NCI-H128 (cell line): ENCODE data around the gene INTS6L.
"Not testable (repeated sequence)": the region's sequence is repeated elsewhere in the genome, so short reads cannot be mapped to it uniquely, and the experiment has no call there.

Experiments used
- DNase-seq: peaks from one replicate; lab custom pipeline; 2025; ENCODE audit not compliant: unreplicated experiment; lab: John Stamatoyannopoulos, UW

The INTS6L gene

DNA sequence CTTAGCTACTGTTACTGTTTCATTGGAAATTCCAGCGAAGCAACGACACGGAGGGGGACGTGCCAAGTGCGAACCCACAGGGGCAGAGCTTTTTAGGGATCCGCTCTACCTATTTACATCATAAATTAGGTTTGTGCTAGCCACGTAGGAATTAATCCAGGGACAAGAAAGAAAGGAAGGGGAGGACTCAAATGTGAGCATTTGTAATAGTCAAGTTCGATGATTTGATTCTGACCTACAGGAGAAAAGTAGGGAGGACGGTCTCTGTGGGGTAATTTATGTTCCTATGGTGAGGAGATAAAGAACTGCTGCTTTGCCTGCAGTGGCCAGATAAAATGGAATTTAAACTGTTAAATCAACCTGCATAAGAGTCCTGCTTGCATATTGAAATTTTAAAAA lies 1.7 kb downstream of the INTS6L start:
- DNase-seq = no peak

DNA sequence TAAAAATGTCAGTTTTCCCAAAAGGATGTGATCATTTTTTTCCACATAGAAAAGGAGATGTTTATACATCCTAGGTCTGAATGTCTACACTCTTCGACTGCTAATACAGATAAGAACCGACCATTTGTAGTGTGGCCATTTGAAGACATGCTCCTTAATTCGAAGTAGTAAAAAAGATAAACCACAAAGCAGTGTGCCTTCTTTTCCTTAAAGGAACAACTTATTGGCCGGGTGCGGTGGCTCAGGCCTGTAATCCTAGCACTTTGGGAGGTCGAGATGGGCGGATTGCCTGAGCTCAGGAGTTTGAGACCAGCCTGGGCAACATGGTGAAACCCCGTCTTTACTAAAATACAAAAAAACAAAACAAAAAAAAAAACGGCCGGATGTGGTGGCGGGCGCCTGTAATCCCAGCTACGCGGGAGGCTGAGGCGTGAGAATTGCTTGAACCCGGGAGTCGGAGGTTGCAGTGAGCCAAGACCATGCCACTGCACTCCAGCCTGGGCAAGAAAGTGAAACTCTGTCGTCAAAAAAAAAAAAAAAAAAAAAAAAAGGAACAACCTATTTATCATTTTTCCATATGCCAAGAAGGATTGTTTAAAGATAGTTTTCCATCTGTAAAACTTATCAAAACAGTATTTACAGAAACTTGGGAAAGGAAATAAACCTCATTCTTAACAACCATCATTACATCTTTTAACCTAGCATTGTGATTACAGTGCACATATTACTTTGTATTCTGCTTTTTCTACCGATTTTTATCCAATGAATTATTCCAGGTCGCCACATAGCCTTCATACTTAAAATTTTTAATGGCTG lies 2.6 kb downstream of the INTS6L start:
- DNase-seq = no peak

DNA sequence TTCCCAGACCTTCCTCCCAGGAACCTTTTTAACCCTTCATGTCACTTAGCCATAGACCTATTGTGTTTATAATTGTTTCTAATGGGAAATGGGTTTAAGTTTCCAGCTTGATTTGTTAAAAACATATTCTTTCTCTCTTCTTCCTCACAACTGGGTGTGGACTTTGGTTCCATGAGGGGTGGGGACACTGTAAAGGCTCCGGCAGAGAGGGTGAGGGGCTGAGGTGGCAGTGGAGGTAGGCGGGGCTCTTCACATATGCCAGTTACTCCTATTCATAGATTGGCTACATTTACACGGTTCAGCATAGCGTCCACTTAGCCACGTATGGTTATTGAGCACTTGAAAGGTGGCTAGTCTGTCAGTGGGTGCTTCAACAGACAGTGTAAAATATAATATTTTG lies 7.8 kb downstream of the INTS6L start:
- DNase-seq = no peak

DNA sequence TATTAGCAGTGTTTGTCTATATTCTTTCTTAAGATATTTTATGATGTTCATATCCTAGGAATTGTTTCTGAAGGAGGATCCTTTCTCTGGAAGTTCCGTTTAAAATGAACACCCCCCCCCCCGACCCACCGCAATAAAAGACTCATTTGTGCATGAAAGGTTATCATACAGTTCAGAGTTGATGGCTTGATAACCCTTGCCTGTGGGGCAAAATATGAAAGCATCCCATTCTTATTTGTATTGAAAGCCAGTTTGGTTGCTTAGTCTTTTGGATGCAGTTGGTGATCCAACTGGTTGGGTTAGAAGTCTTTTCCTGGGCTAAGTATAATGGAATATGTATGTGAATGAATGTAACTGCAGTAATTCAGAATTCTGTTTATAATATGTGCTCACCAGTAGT lies 8.3 kb downstream of the INTS6L start:
- no peak for DNase-seq

DNA sequence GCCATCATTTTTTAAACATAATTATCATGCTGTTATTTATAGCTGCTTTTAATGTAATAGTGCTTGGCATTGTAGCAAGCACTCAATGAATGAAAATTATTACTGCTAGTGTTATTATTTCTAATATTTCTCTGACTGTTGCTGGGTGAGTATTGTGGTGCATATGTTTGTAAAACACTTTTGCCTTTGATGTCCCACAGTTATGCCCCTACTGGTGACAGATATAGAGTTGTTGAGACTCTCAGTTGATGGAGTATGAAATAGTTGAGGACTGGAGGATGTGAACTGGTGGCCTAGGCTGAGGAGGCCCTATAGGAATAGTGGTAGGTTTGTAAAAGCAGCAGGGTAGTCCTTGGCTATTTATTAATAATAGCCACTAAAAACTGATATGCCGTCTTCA lies 9.6 kb downstream of the INTS6L start:
- no peak for DNase-seq

DNA sequence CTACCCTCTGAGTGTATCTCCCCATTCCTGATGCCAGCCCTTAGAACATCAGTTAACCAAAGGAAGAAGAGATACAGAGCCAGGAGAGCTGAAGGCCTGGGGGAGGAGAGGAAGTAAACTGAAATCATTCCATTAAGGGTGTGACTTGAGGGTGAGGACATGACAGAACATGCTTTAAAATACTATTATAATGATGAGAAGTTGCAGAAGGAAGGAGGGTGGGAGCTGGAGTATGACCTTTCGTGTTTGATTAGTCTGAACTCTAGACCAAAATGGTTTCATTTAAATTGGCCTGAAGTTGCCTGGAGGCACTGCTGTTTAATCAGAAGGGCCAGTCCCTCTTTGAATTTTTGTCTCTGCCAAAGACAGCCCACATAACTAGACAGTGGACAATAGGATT lies 11.4 kb downstream of the INTS6L start:
- no peak for DNase-seq

DNA sequence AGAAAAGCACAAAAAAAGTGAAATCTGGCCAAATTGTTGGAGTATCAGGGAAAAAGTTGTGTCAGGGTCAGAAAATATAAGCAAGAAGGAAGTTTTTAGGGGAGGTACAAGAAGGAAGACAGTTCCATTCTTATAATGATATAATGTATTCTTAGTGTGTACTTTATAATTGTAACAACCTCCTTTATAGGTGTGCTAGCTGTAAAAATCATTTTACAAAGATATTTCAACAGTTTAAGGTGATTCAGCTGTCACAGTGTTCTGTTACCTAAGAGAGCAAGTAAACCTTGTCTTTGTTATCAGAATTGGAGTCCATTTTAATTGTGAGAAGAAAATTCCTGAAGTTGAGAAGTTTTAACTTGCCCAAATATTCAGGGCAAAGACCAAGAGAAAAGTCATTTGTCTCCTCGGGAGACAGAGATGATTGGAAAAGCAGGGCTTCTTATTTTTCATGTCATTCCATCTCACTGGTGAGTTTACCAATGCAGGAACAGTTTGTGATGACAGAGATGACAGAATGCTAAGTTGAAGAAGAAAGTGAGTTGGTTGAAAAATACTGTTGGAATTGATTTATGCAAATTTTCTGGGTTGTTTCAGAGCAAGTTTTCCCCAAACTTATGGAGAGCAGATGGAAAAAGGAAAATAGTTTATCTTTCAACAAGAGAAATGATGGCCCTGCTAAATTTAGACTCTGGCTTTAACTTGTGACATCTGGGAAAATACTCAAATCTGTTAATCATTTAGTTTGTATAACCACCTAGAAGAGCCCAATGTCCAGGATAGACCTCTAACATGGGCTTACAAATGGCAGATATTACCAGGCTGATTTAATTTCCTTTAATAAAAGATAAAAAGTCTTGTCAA lies 14.8 kb downstream of the INTS6L start:
- no peak for DNase-seq

DNA sequence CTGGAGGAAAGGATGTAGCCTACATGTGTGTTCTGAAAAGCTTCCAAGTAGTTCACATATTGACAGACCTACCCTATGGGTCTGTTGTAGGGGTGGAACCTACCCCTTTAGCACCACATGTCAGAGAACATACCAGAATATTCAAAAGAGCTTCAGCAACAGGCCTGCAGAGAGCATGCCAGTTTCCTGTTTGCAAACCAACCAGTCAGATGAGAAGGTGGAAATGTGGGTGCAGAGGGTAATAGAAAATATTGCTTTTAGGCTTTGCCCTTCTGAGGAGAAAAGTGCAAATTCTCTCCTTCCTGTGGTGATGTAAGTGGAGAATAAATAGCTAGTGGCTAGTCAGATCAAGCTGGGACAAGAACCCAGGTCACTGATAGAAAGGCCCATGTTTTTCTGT lies 16.4 kb downstream of the INTS6L start:
- DNase-seq = no peak

DNA sequence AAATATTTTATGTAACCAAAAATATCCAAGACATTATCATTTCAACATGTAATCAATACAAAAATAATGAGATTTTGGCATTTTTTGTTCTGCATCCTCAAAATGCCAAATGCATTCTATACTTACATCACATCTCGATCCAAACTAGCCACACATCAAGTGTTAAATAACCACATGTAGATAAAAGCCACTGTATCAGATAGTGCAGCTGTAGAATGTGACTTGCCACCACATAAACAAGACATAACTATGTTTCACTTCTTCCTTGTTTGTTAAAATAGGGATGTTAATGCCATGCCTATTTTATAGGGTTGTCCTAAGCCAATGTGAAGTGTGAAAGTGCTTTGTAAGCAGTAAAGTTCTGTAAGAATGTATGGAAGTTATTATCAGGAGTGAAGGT lies 20.9 kb downstream of the INTS6L start:
- DNase-seq = no peak

DNA sequence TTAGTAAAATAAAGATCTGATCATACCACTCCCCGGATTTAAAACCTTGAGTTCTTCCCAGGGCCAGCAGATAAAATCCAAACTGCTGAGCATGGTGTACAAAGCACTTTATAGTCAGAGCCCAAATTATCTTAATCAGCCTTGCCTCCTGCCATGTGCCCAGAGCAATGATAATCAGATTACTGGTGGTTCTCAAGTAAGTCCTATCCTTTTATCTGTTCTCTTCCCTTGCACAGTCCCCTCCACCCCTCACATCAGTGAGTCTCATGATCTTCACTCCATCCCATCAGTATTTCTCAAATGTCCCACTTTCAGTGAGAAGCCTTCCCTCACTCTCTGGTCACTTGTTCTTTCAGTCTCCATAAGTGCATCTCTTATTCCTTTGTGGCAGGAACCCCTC lies 22.7 kb downstream of the INTS6L start:
- no peak for DNase-seq

DNA sequence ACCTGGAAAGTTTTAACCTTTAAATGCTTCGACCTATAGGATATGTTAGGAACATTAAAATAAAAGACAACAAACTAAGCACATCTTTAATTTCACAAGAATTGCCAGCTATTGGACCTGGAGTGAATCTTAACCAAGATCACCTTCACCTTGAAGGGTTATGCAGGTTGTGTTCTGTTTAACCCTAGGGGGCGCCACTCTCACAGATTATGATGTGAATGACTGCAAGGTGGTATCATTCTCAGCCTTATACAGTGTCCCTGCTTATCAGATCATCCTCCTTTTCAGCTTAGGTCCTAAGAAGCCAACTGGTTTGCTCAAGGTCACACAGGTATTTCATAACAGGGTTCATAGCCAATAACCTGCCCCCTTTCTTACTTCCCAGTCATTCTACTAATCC lies 23.5 kb downstream of the INTS6L start:
- no peak for DNase-seq

DNA sequence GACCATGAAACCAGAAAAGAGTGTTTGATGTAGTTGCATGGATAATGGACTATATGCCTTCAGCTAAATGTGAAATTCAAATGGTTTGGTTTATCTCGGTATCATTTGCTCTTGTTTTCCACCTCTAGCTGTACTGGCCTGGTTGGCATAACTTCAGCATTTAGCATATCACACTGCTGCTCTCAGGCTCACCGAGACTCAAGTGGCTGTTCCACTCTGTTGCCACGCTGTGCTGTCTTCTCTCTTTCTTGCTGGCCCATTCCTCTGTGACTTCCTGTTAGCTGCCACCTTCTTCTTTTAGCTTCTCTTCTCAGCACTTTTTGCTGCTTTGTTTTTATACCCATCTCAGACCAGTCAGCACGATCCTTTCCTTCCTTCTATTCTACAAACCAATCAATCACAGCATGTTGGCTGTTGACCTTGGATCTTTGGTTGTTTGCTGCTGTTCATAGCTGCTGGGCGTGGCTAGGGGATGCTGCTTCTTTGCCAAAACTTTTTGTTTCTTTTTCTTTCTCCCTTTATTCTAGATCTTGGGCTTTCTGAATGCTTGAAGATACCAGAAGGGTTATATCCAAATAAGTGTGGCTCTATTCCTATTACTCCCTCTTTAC lies 24.0 kb downstream of the INTS6L start:
- DNase-seq = no peak

DNA sequence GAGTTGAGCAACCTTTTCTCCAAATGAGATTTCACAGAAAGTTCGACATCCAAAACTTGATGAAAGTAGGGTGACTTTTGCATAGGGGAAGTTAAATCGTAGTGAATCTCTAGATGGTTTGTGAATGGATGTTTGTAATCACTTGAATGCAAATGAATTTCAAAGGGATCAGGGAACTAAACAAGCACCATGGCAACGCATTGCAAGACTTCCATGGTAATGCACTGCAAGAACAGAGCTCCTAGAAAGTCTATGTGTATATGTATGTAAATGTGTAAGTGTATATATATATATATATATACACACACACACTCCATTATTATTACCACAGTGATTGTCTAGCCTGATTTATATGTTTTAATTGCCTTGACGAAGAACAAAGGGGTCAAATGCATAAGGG lies 27.3 kb downstream of the INTS6L start:
- DNase-seq = no peak

DNA sequence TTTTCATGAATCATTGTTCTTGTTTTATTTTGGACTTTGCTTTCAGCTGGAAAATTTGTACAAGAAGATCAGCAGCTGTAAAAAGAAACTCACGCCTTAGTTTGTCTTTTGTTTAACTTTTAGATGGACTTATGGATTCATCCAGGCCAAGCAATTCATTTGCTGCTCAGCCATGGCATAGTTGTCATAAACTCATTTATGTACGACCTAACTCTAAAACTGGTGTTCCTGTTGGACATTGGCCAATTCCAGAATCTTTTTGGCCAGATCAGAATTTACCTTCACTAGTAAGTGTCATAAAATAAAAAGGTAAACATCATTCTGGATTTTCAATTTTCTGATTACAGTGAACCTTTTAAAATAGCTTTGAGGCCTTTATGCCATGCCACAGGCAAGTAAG lies 29.1 kb downstream of the INTS6L start:
- DNase-seq = no peak

DNA sequence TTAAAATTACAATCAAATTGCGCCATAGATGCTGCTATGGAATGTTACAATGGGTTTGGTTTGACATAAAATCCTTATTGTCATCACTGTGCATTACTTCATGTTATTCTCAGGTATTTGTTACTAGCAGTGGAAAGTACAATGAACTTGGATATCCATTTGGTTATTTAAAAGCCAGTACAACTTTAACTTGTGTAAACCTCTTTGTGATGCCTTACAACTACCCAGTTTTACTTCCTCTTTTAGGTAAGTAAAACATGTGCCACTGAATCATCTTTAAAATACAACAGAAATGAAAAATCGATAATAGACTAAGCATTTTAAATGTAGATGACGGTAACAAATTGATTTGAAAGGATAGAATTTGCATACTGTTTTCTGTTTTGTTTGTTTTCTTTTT lies 35.6 kb downstream of the INTS6L start:
- DNase-seq = no peak

DNA sequence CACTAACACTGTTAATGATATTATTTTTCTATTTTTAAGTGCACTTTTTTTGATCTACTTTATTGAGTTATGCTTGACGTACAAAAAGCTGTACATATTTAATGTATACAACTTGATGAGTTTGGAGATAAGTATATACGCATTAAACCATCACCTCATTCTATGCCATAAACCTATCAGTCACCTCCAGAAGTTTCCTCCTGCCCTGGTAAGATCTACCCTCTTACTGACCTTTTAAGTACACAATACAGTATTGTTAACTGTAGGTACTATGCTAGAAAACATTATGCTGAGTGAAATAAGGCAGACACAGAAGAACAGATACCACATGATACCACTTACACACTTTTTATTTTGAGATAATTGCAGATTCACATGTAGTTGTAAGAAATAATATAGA lies 36.9 kb downstream of the INTS6L start:
- no peak for DNase-seq

DNA sequence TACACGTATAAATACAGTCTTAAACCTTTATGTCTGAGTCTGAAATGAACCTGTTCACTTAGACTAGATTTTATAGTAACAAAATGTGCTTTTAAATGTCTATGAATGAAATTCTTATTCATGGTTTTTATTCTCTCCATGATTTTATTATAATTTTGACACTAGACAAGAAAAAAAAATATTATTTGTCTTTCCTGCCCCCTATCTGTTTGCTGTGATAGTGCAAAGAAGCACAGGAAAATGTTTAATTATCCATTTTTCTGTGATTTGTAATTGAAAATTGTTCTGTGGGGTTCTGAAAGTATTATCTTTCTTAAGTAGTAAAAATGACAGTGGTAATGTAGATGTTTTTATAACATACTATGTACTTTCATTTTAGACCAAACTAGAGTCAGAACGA lies 52.0 kb downstream of the INTS6L start:
- no peak for DNase-seq

DNA sequence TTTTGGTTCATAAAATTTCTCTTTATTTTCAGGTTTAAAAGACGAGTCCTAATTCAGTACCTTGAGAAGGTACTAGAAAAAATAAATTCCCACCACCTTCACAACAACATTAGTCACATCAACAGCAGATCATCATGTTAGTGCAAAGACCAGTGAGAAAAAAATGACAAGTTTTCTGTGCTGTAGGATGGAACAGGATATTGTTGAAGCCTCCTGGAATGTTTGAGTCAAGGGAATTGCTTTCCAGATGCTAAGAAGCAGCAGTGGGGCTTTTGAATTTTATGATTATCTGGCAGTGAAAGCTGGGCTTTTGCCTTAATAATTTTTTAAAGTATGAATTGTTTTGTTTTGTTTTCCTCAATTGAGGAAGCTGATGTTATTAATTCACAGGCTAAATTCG lies 61.0 kb downstream of the INTS6L start:
- no peak for DNase-seq

DNA sequence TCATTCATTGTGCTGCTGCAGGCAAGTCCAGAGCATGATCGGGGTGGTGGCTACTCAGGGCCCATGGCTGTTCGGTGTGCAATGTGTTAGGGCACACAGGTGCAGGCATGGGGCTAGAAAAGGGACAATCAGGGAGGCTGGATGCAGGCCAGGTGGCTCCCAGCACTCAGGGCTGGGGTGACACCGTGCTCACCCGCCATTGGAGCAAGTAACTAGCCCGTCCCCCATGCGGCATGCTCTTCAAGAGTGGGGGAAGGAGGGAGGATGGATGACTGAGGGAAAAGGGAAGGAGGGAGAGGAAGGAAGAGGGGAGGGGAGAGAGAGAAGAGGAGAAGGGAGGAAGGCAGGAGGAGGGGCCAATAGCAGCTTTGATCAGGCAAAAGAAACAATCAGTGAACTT lies 64.7 kb downstream of the INTS6L start:
- DNase-seq = no peak

DNA sequence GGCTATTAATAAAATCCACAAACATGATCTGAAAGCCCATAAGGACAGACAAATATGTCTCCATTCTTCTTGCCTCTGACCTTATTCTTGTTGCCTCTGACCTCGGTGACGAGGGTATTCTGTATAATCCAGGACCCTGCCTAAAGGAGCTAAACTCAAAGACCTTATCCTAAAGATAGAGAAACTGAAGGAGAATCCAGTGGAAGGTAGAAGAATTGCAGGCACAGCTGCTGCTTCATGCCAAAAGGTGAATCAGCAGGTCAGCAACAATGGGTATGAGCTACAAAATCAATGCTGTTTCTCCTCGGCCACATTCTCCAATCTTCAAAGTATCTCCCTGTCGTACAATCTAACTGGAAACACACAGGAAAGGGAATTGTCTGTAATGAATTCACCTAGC lies 71.4 kb downstream of the INTS6L start:
- DNase-seq = no peak

DNA sequence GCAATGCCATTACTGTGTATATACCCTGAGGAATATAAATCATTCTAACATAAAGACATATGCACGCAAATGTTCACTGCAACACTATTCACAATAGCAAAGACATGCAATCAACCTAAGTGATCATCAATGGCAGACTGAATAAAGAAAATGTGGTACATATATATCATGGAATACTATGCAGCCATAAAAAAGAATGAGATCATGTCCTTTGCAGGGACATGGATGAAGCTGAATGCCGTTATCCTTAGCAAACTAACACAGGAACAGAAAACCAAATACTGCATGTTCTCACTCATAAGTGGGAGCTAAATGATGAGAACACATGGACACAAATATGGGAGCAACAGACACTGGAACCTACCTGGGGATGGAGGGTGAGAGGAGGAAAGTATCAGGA lies 73.6 kb downstream of the INTS6L start:
- not testable (repeated sequence) for DNase-seq

DNA sequence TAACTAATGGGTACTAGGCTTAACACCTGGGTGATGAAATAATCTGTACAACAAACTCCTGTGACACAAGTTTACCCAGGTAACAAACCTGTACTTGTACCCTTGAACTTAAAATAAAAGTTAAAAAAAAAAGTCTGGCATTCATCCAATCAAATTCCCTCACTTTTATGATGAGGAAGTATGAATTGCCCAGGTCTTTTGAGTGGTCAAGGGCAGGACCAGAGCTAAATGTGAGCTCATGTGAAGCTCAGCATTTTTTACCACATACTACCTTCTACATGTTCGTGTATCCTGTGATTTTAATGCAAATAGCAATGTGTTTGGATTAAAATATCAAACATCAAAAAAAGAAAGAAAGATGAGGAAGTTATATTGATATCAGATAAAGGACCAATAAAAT lies 74.0 kb downstream of the INTS6L start:
- DNase-seq = not testable (repeated sequence)
